ENCODE data around the gene SLC25A42. TPM values are rescaled to one million over a fixed set of nuclear protein-coding genes. Genes with fewer than 3 reads are reported as not detected.
A peak's percentile ranks its signal among the peaks of the same experiment; 100 is the strongest.
"Not testable (repeated sequence)": the region's sequence is repeated elsewhere in the genome, so short reads cannot be mapped to it uniquely, and the experiment has no call there.

The SLC25A42 gene
- total RNA-seq, 4 donors from 2014 or later = 11.2 to 24.8 (median 13.2) TPM

DNA sequence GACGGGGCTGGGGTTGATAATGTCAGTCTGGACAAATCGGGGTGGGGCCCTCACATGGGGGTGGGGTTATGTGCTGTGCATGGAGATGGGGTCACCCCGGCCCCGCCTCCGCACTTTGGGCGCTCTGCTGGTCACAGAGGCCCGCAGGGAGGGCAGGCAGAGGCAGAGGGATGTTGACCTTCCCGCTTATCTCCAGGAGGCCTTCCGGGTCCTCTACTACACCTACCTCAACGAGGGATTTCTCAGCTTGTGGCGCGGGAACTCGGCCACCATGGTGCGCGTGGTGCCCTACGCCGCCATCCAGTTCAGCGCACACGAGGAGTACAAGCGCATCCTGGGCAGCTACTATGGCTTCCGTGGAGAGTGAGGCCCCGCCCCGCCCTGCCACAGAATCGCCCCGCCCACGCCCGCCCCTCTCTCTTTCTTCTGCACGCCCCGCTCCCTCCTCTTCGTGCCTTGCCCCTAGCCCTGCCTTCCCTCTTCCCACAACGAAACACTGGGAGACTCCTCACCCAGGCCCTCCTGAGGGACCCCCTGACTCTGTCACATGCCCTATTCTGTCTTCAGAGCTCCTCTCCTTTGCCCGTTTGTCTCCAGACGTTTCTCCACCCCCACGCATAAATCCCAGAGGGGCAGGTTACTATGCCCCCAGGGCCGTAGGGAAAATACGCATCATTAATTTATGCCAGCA, 41.7 kb downstream of the SLC25A42 start:
- peak; percentile 43 to 82 (median 78) for DNase-seq
- Histone ChIP-seq H3K27me3 (no peaks in the 10 kb centered on the region), H3K9me3 (no peaks in the 10 kb centered on the region), H3K4me3 (peak overlapping the region; percentile 16 to 55 (median 36)), H3K36me3 (no peaks in the 10 kb centered on the region), H3K27ac (peak overlapping the region; percentile 10 to 75 (median 24)), H3K4me1 (peaks cover 0 to 5% (median 0%) of the 10 kb centered on the region in 4 donors)
- peak in 1 of 2 donors; percentile 43 for TF ChIP-seq POLR2A (IDR thresholded peaks at IDR 0.05)
- TF ChIP-seq, protein P1, sequence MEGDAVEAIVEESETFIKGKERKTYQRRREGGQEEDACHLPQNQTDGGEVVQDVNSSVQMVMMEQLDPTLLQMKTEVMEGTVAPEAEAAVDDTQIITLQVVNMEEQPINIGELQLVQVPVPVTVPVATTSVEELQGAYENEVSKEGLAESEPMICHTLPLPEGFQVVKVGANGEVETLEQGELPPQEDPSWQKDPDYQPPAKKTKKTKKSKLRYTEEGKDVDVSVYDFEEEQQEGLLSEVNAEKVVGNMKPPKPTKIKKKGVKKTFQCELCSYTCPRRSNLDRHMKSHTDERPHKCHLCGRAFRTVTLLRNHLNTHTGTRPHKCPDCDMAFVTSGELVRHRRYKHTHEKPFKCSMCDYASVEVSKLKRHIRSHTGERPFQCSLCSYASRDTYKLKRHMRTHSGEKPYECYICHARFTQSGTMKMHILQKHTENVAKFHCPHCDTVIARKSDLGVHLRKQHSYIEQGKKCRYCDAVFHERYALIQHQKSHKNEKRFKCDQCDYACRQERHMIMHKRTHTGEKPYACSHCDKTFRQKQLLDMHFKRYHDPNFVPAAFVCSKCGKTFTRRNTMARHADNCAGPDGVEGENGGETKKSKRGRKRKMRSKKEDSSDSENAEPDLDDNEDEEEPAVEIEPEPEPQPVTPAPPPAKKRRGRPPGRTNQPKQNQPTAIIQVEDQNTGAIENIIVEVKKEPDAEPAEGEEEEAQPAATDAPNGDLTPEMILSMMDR (IDR thresholded peaks at IDR 0.05) = no peak

DNA sequence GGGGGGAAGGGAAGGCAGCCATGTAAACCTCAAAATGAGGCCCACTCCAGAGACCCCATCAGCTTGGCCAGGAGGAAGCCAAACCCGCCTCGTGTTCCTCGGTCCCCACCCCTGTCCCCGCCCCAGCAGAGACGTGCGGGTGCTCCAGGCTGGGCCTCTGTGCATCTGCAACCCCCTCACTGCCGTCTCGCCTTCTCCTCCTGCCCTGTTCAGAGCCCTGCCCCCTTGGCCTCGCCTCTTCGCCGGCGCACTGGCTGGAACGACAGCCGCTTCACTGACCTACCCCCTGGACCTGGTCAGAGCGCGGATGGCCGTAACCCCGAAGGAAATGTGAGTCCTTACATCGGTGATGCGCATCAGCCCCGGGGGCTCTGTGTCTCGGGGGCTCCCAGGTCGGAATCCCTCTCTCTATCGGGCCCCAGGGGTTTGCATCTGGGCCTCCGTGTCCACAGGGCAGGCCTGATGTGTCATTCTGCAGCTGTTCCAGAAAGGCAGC, 42.3 kb downstream of the SLC25A42 start:
- DNase-seq = no peak
- peak overlapping the region in 2 of 4 donors; percentile 34 to 75 for H3K27ac ChIP-seq

DNA sequence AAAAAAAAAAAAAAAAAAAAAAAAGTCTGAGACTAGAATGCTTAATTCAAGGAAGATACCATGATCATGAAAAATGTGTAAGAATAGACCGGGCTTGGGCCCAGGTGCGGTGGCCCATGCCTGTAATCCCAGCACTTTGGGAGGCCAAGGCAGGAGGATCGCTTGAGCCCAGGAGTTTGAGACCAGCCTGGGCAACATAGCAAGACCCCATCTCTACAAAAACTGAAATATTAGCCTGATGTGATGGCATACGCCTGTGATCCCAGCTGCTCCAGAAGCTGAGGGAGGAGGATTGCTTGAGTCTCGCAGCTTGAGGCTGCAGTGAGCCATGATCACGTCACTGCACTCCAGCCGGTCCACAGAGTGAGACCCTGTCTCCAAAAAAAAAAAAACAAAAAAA, 43.1 kb downstream of the SLC25A42 start:
- not testable (repeated sequence) for H3K4me3 ChIP-seq, DNase-seq, H3K27ac ChIP-seq, H3K9me3 ChIP-seq, H3K36me3 ChIP-seq, H3K27me3 ChIP-seq
- H3K4me1 ChIP-seq = peaks cover 0 to 12% (median 0%) of the 10 kb centered on the region in 4 donors

More for the DNA sequence above, 42.3 kb downstream of the SLC25A42 start:
- Histone ChIP-seq H3K9me3 (no peaks in the 10 kb centered on the region), H3K36me3 (no peaks in the 10 kb centered on the region), H3K27me3 (no peaks in the 10 kb centered on the region), H3K4me1 (peaks cover 0 to 11% (median 0%) of the 10 kb centered on the region in 4 donors), H3K4me3 (peak overlapping the region; percentile 16 to 55 (median 36))
- no peak for TF ChIP-seq POLR2A (IDR thresholded peaks at IDR 0.05)
- TF ChIP-seq, protein P1 (IDR thresholded peaks at IDR 0.05) = no peak

DNA sequence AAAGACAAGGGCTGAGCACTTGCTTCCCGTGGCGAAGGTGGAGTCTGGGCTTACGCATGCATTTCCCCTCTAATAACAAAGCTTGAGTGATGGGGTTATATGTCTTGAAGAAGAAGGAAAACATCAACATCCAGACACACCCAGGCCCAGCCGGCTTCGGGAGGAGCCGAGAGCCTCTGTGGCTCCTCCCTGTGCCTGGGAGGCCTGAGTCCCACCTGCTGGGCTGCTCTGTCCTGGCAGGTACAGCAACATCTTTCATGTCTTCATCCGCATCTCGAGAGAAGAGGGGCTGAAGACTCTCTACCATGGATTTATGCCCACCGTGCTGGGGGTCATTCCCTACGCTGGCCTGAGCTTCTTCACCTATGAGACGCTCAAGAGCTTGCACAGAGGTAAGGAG, 43.9 kb downstream of the SLC25A42 start:
- H3K36me3 ChIP-seq = no peaks in the 10 kb centered on the region
- H3K27me3 ChIP-seq = no peaks in the 10 kb centered on the region
- no peak overlapping the region for H3K4me3 ChIP-seq
- H3K27ac ChIP-seq = no peak overlapping the region
- no peak for DNase-seq
- peaks cover 0 to 12% (median 0%) of the 10 kb centered on the region in 4 donors for H3K4me1 ChIP-seq
- no peaks in the 10 kb centered on the region for H3K9me3 ChIP-seq
- TF ChIP-seq, protein P1 (IDR thresholded peaks at IDR 0.05) = no peak
- no peak for TF ChIP-seq POLR2A (IDR thresholded peaks at IDR 0.05)

DNA sequence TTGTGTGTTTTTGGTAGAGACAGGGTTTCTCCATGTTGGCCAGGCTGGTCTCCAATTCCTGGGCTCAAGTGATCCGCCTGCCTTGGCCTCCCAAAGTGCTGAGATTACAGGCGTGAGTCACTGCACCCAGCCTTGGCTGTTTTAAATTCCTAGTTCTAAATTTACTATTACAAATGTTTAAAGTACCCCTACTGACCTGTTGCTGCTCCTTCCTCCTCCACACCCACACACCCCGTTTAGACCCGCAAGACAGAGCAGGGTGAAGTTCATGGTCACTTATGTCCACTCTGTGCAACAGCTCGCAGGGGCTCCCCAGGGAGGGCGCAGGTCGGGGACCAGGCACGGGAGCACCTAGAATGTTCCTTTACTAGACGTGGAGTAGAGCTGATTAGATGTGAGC, 45.8 kb downstream of the SLC25A42 start:
- no peak for TF ChIP-seq POLR2A (IDR thresholded peaks at IDR 0.05)
- TF ChIP-seq, protein P1 (IDR thresholded peaks at IDR 0.05) = no peak
- Histone ChIP-seq H3K27ac (no peak overlapping the region), H3K36me3 (no peaks in the 10 kb centered on the region), H3K27me3 (no peaks in the 10 kb centered on the region), H3K4me3 (no peak overlapping the region), H3K4me1 (peaks cover 0 to 12% (median 0%) of the 10 kb centered on the region in 4 donors), H3K9me3 (no peaks in the 10 kb centered on the region)
- DNase-seq = no peak

DNA sequence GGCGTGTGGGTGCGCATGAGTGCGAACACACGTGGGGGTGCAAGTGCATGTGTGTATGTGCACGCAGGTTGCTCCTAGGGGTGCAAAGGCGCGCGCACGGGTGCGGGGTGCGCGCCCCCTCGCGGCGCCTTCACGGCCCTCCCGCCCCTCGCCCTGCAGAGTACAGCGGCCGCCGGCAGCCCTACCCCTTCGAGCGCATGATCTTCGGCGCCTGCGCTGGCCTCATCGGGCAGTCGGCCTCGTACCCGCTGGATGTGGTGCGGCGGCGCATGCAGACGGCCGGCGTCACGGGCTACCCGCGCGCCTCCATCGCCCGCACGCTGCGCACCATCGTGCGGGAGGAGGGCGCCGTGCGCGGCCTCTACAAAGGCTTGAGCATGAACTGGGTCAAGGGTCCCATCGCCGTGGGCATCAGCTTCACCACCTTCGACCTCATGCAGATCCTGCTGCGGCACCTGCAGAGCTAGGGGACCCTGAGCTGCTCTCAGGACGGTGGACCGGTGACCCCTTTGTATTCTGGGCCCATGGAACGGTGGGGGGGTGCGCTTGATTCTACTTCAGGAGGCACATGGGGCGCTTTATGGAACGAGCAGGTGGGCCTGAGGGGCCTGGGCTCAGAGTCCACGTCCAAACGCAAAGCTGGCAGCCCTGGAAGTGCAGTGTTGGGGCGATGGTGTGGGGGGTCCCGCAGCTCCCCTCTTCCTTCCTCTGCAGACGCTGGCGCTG, 46.8 kb downstream of the SLC25A42 start:
- no peak for DNase-seq
- H3K4me3 ChIP-seq = peak overlapping the region in 1 of 4 donors; percentile 17
- peaks cover 0 to 12% (median 0%) of the 10 kb centered on the region in 4 donors for H3K4me1 ChIP-seq
- H3K36me3 ChIP-seq = no peaks in the 10 kb centered on the region
- no peak overlapping the region for H3K27ac ChIP-seq
- H3K27me3 ChIP-seq = no peaks in the 10 kb centered on the region
- H3K9me3 ChIP-seq = no peaks in the 10 kb centered on the region
- TF ChIP-seq POLR2A (IDR thresholded peaks at IDR 0.05) = no peak
- TF ChIP-seq, protein P1 (IDR thresholded peaks at IDR 0.05) = peak in 5 of 6 experiments; percentile 0 to 42 (median 31)
